ENCODE results near the gene RAD23B. TPM values are rescaled to one million over a fixed set of nuclear protein-coding genes. Genes with fewer than 3 reads are reported as not detected.

The RAD23B gene
- total RNA-seq, result 90.0 and 98.4 TPM in 2 replicates

GRCh38 chr9:107282759-107283622 lies at the start of gene RAD23B:
TSS of gene RAD23B (plus strand) at chr9:107283279. CDS start at chr9:107283630, 351 bp downstream.

Other genes with a start within 250 kb of the RAD23B start
- 13.3 and 22.5 TPM in 2 replicates for gene KLF4, start 206.5 kb downstream of the RAD23B start, total RNA-seq

Data from smooth muscle cell of the pulmonary artery (primary cell).